GM19455 (cell line): ENCODE measurements around the gene CEP112.
"Not testable (repeated sequence)": the region's sequence is repeated elsewhere in the genome, so short reads cannot be mapped to it uniquely, and the experiment has no call there.

Source experiments
- ATAC-seq: cut with Tn5 transposase; IDR thresholded peaks from one replicate; pipeline ENCODE4 v1.9.1; 2021; ENCODE audit not compliant: unreplicated experiment

The CEP112 gene

DNA sequence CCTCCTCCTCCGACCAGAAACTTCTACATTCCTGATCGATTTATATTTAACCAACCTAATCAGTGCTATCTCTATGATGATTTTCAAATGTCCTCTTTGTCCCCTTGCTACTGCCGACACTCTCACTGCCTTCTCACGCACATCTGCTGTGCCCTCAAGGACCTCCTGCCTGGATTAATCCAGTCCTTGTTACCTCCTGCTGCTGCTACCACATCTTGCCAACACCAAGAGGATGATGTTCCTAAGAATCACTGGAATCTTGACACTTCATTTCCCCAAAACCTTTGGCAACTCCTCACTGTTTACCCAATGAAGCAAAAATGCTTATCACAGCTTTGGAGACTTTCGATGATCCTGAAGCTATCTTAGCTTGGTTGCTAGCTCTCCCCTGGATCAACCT, 343.2 kb downstream of the CEP112 start:
- no peak for ATAC-seq

DNA sequence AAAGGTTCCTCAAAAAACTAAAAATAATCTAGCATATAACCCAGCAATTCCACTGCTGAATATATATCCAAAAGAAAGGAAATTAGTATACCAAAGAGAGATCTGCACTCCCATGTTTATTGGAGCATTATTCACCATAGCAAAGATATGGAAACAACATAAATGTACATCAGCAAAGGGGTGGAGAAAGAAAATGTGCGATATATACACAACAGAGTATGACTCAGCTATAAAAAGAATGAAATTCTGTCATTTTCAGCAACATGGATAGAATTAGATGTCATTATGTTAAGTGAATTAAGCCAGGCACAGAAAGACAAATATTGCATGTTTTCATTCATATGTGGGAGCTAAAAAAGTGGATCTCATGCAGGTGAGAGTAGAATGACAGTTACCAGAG, 350.8 kb downstream of the CEP112 start:
- ATAC-seq: no peak

DNA sequence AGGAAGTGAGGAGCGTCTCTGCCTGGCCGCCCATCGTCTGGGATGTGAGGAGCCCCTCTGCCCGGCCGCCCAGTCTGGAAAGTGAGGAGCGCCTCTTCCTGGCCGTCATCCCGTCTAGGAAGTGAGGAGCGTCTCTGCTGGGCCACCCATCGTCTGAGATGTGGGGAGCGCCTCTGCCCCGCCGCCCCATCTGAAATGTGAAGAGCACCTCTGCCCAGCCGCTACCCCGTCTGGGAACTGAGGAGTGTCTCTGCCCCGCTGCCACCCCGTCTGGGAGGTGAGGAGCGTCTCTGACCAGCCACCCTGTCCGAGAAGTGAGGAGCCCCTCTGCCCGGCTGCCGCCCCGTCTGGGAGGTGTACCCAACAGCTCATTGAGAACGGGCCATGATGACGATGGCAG, 354.7 kb downstream of the CEP112 start:
- not testable (repeated sequence) for ATAC-seq

DNA sequence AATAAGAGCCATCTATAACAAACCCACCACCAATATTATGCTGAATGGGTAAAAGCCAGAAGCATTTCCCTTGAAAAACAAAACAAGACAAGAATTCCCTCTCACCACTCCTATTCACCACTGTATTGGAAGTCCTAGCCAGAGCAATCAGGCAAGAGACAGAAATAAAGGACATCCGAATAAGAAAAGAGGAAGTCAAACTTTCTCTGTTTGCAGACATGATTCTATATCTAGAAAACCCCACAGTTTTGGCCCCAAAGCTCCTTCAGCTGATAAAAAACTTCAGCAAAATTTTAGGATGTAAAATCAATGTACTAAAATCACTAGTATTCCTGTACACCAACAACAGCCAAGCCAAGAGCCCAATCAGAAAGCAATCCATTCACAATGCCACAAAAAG, 358.7 kb downstream of the CEP112 start:
- no peak for ATAC-seq

DNA sequence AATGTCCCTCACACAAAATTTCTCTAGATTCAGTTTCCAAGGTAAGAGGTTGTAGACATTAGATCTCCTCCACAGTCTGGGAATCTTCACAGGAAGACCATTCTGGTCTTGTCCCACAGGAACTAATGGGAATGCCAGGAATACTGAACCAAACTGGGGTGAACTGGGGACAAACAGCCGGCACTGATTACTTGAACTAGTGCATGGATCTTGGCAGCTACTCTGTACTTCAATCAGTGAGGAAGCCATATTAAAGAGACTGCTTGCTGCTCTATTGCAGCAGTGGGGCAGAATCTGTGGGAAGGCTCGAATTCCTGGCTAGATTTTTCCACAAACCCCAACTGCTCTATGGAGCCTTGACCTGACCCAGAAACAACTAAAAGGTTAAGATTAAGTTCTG, 361.6 kb downstream of the CEP112 start:
- ATAC-seq: no peak

DNA sequence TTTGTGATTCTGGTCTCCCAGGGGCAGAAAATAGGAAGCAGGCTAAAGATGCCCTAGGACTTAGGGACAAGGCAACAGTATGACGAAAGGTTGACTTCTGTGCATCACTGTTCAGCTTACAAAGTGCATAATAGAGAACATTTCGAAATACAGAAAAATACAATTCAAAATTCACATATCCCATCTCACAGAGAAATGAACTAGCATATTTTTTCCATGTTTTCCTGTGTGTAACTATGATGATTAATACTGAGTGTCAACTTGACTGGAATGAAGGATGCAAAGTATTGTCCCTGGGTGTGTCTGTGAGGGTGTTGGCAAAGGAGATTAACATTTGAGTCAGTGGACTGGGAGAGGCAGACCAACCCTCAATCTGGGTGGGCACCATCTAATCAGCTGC, 365.4 kb downstream of the CEP112 start:
- not testable (repeated sequence) for ATAC-seq

DNA sequence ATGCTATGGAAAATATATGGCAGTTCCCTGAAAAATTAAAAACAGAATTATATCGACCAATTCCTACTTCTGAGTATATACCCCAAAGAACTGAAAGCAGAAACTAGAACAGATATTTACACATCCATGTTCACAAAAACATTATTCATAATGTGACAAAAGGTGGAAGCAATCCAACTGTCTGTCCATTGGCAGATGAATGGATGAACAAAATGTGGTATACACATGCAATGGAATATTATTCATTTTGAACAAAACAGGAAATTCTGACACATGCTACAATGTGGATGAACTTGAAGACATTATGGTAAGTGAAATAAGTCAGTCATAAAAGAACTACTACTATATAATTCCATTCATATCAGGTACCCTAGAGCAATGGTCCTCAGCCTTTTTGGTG, 367.0 kb downstream of the CEP112 start:
- no peak for ATAC-seq

DNA sequence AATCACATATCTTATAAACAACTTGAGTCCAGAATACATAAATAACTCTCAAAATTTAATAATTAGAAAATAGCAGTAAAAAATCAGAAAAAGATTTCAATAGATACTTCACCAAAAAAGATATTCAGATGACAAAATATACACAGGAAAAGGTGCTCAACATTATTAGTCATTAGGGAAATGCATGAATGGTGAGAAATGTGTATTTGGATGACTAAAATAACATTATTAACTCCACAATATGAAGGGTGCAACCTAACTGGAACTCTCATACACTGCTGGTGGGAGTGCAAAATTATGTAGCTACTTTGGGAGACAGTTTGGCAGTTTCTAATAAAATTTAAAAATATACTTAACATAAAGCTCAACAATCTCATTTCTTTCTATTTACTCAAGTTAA, 368.2 kb downstream of the CEP112 start:
- no peak for ATAC-seq

DNA sequence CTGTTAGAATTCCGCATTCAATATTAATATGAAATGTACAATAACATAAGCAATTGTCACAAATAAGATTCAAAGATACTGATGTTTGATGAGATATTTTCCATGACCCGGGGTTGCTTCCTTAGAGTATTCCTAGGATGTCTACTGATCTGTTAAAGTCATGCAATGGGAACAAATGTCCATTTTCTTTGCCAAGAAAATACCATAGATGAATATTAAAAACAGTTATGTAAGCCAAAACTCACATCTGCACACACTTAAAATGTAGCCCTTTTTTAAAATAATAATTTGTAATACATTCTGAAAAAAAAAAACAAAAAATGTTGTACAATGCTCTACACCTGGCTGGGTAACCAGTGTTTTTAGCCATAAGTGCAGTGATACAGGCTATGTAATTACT, 371.1 kb downstream of the CEP112 start:
- no peak for ATAC-seq

DNA sequence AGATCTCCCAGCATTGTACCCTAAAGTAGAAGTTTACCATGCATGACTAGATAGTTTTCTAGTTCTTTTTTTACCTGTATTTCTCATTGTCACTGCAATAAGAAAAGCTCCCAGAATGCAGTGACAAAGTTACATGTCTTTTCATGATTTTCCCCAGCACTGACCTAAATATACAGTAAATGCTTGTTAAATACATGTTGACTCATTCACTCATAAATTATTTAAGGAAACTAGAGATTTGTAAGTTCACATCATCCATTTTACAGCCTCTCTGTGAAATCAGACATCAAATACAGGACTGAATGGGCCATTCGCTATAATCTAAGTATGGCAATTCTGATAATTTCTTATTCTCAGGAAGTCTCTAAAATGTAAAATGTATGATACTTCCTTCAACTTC, 371.6 kb downstream of the CEP112 start:
- ATAC-seq: no peak

DNA sequence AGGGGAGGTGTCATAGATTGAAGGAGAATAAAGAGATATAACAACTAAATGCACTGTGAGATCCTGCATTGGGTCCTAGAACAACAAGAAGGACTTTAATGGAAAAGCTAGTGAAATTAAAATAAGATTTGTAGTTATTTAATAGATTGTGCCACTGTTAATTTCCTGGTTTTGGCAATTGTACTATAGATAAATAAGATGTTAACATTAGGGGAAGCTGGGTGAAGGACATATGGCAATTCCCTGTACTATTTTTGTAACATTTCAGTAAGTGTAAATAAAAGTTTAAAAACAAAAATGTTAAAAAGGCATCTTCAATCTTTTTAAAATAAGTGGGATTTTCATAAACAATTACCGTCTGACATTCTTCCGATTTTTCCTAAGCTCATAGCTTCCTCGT, 372.1 kb downstream of the CEP112 start:
- no peak for ATAC-seq

DNA sequence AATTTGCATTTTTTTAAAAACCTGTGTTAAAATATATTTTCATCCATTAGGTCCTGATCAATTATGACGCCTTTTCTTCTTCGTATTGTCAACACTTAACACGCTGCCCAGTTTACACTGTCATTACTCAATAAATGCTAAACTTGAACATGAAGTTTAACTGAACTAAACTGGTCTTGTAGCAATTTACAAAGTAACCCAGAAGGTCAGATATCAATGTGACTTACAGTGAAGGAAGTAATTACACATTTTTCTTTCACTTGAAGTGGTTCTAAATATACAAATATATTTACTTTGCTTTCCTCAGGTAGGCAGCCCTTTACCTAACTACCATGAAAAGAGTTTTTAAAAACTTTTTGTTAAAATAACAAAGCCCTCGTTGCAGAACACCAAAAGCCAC, 374.0 kb downstream of the CEP112 start:
- no peak for ATAC-seq

DNA sequence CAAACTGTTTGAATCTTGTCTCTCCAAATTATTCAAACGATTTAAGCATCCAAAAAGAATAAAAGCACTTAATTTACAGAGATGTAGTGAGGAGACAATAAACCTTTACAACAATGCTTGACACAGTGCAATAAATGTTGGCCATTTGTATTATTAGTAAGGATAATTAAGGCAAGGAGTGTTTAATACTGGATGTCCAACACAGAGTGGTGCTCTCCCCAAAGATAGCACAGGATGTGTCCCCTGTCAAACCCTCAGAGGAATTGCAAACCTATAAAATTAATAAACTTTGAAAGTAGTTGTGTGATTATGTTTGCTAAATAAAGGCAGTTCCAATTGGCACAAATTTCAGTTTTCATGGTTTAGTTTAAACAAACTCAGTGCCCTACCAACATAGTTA, 377.5 kb downstream of the CEP112 start:
- no peak for ATAC-seq

DNA sequence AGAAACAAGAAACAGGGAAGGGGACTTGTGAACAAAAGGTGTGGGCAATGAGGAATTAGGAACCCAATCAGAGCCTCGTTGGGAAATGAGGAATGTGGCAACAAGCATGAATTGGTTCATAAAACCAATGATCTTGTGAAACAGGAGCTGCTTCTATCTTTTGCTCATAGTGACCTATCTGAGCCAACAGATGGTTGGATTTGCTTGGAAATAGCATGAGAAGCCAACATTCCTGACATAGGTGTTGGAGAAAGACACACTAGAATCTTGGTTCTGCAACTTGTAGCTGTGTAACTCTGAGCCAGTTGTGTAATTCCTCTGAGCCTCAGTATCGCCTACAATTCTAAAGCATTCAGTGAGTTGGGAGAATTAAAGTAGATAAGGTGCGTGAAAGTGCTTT, 378.6 kb downstream of the CEP112 start:
- no peak for ATAC-seq

DNA sequence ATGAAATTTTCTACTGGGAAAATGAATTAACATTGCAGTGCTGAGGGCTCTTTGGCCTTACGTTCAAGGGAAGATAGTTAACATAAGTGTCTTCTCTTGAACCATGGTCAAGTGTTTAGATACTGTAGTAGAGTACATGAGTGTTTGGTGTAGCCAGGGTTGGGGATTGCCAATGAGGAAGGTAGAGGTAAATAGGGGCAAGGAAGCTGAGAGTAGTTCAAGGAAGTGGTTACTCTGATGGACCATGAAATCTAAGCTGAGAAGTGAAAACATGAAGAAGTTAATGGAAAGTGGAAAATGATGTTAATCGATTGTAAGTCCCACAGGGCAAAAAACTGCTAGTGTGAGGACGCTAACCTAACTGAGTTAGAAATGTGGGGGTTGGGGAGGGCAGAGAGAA, 380.9 kb downstream of the CEP112 start:
- no peak for ATAC-seq

DNA sequence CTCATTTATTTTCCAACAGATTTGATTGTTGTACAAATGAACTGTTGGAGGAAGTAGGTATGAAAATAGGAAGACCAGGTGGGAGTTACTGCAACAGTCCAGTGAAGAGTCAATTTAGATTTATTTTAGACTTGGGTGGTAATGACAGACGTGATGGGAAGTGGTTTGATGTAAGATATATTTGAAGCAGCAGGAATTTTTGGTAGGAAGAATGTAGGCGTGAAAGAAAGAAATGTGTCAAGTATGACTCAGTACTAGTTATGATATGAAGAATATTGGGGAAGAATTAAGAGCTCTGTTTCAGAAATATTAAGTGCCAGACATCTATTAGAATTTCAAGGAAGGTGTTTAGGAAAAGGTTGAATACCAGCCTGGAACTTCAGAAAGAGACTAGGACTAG, 382.6 kb downstream of the CEP112 start:
- no peak for ATAC-seq

DNA sequence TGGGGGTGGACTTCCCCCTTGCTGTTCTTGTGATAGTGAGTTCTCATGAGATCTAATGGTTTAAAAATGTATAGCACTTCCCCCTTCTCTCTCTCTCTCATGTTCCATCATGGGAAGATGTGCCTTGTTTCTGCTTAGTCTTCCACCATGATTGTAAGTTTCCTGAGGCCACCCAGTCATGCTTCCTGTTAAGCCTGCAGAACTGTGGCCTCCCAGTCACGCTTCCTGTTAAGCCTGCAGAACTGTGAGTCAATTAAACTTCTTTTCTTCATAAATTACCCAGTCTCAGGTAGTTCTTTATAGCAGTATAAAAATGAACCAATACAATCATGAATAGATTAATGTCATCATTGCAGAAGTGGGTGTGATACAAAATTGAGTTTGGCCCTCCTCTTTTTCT, 383.4 kb downstream of the CEP112 start:
- not testable (repeated sequence) for ATAC-seq

DNA sequence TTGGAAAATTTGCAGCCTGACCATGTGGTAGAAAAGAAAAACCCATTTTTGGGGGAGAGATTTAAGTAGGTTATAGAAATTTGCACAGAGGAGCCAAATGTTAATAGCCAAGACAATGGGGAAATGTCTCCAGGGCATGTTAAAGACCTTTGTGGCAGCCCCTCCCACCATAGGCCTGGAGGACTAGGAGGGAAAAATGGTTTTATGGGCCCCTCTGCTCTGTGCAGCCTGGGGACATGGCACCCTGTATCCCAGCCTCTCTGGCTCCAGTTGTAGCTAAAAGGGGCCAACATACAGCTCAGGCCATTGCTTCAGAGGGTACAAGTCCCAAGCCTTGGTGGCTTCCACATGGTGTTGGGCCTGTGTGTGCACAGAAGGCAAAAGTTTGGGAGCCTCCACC, 384.6 kb downstream of the CEP112 start:
- no peak for ATAC-seq

DNA sequence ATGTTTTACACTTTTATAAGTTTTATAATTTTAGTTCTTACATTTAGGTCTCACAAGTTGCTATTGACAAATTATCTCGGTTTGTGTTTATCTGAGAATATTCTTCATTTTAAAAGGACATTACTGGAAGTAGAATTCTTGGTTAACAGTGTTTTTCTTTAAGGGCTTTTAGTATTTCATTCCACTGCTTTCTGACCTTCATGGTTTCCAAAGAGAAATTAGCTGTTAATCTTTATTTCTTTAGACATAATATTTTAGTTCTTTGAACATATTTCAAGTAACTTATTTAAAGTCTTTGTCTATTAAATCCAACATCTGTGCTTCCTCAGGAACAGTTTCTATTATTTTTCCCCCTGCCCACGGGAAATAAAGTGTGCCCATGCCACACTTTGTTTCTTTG, 390.4 kb downstream of the CEP112 start:
- ATAC-seq: no peak

DNA sequence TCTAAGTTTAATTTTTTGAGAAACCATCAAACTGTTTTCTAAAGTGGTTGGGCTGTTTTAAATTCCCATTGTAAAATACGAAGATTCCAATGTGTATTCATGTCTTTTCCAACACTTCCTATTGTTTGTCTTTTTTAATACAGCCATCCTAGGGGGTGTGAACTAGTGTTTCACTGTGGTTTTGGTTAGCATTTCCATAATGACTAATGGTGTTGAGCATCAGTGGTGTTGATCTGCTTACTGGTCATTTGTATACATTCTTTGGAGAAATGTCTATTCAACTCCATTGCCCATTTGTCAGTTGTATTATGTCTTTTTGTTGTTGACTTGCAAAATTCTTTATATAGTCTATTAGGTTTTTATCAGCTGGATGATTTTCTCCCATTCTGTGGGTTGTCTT, 391.3 kb downstream of the CEP112 start:
- ATAC-seq: no peak

DNA sequence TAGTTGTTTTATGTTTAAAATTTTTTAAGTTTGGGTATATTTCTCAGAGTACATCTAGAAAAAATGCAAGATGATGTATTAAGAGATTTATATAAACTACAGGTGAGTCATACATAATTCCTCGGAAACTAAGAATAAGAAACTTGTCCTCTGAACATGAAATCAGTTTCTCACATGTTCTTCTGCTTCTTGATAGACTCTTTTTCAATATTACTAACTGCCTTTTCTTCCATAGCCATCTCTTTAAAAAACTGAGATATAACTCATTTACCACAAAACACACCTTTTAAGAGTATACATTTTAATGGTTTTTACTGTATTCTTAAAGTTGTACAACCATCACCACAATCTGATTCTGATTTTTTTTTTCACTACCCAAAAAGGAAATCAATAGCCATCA, 392.1 kb downstream of the CEP112 start:
- ATAC-seq: no peak

DNA sequence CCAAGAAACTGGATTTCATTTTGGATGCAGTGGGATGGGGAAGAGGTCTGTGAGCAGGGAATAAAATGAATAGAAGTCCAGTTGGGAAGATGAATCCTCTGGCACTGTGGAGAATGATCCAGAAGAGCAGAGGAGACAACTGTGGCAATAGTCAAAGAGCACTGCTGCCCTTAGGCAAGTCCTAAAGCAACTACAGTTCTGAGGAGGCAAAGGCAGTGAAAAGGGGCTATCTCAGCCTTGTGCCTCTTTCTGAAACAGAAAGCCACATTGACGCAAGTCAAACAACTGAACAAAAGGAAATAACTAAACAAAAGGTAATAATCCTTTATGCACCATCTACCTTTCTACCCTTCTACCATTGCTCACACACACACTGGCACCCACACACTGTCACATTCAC, 392.5 kb downstream of the CEP112 start:
- no peak for ATAC-seq

DNA sequence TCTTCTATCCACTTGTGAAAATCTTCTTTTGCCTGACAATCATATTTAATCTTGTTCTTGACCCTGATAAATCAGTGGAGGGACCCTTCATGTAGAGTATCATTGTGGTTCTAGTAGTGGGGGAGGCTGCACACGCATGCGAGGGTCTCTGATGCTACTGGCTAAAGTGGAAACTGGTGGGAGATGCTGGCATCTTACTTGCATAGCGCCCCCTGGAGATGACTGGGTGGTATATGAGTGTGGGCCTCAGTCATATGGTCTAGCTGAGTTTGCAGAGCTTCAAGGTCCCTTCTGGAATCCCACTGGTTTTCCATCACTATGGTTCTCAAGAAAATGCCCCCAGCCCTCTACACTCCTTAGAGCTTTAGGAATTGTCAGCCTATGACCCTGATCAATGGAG, 394.1 kb downstream of the CEP112 start:
- no peak for ATAC-seq

DNA sequence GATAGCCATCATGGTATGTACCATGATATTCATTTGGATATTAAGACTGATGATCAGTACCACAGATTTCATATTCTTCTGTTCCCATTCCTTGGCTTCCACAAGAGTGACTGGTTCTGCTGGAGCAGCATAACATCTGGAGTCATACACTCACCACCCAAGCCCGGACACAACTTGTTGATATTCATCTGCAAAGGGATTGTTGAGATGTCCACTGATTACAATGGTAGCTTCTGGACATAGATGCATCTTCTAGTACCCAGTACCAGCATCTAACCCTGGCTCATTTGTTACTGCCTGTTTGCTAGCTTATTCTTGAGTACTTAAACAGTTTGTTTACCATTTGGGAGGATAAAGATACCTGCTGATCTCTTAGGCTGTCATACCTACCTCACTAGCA, 394.8 kb downstream of the CEP112 start:
- no peak for ATAC-seq
